CD4-positive, CD25-positive, alpha-beta regulatory T cell (primary cell): ENCODE measurements around the gene FBXO7. TPM values are rescaled to one million over a fixed set of nuclear protein-coding genes. Genes with fewer than 3 reads are reported as not detected.

Experiments used
- ATAC-seq, 2 donors: fragments of 150-1000 bp; cut with Tn5 transposase; one replicate each; pipeline ENCODE4 v1.10.0; 2021; ENCODE audit warnings: low read depth in 2 of 2, moderate number of reproducible peaks in 2 of 2, moderate library complexity in 1 of 2
- DNase-seq, 3 donors: peaks; one replicate each; pipeline versions ENCODE4 v3.0.0 to v3.0.0-alpha.2; 2012 to 2022; ENCODE audit warnings: mixed read lengths in 1 of 3
- H3K27ac ChIP-seq: one replicate; pipeline ENCODE4 v1.7.0; 2013; ENCODE audit warnings: mild to moderate bottlenecking, low read length; ENCODE audit not compliant: insufficient read depth, poor library complexity, severe bottlenecking
- H3K27me3 ChIP-seq: one replicate; pipeline ENCODE4 v1.7.0; 2013; ENCODE audit warnings: low read length; ENCODE audit not compliant: control insufficient read depth, insufficient read depth
- H3K36me3 ChIP-seq: one replicate; pipeline ENCODE4 v1.7.0; 2013; ENCODE audit warnings: mild to moderate bottlenecking, low read length, moderate library complexity; ENCODE audit not compliant: control insufficient read depth, insufficient read depth
- H3K4me1 ChIP-seq: 2 replicates; pipeline ENCODE4 v1.7.0; 2013; ENCODE audit warnings: mild to moderate bottlenecking, low read length; ENCODE audit not compliant: insufficient read depth, control insufficient read depth, poor library complexity, severe bottlenecking
- H3K4me3 ChIP-seq: one replicate; pipeline ENCODE4 v1.7.0; 2013; ENCODE audit warnings: low read depth, mild to moderate bottlenecking, low read length, moderate library complexity
- H3K9me3 ChIP-seq, 2 experiments: 1 replicate in 1 of 2; 2 replicates in 1 of 2; pipeline ENCODE4 v1.7.0; 2013; ENCODE audit warnings: low read length in 2 of 2, mild to moderate bottlenecking in 1 of 2, moderate library complexity in 1 of 2; ENCODE audit not compliant: control insufficient read depth in 2 of 2
- H3K27ac Mint-ChIP-seq, 3 donors: one replicate each; pipeline ENCODE4 v1.8.0; 2020 to 2022; ENCODE audit warnings: mild to moderate bottlenecking in 3 of 3, mixed read lengths in 3 of 3, moderate library complexity in 2 of 3
- H3K27me3 Mint-ChIP-seq: one replicate; pipeline ENCODE4 v1.8.0; 2022; ENCODE audit warnings: mild to moderate bottlenecking, mixed read lengths
- H3K36me3 Mint-ChIP-seq: one replicate; pipeline ENCODE4 v1.8.0; 2020; ENCODE audit warnings: mixed read lengths
- H3K4me1 Mint-ChIP-seq, 4 donors: one replicate each; pipeline ENCODE4 v1.8.0; 2020 to 2022; ENCODE audit warnings: mixed read lengths in 4 of 4, mild to moderate bottlenecking in 1 of 4
- H3K4me3 Mint-ChIP-seq, 4 donors: one replicate each; pipeline ENCODE4 v1.8.0; 2020 to 2022; ENCODE audit warnings: mild to moderate bottlenecking in 4 of 4, mixed read lengths in 4 of 4, moderate library complexity in 3 of 4
- H3K9me3 Mint-ChIP-seq, 7 donors: one replicate each; pipeline ENCODE4 v1.8.0; 2020 to 2022; ENCODE audit warnings: mixed read lengths in 7 of 7, mild to moderate bottlenecking in 3 of 7, moderate library complexity in 2 of 7
- polyA plus RNA-seq, 4 donors: library from polyadenylated mRNA; unstranded; fragments of 300-500 nt; fragmentation: Illumina TruSeq; gene quantifications; one replicate each; pipeline ENCODE4 v1.2.3, GENCODE V29; 2021
- total RNA-seq: library from RNA; stranded (reverse); gene quantifications from one replicate; pipeline ENCODE4 v1.2.3, GENCODE V29; 2022

Gene FBXO7
- total and polyA plus RNA-seq, 5 donors from 2014 or later: 133 to 180 (median 157) TPM

DNA sequence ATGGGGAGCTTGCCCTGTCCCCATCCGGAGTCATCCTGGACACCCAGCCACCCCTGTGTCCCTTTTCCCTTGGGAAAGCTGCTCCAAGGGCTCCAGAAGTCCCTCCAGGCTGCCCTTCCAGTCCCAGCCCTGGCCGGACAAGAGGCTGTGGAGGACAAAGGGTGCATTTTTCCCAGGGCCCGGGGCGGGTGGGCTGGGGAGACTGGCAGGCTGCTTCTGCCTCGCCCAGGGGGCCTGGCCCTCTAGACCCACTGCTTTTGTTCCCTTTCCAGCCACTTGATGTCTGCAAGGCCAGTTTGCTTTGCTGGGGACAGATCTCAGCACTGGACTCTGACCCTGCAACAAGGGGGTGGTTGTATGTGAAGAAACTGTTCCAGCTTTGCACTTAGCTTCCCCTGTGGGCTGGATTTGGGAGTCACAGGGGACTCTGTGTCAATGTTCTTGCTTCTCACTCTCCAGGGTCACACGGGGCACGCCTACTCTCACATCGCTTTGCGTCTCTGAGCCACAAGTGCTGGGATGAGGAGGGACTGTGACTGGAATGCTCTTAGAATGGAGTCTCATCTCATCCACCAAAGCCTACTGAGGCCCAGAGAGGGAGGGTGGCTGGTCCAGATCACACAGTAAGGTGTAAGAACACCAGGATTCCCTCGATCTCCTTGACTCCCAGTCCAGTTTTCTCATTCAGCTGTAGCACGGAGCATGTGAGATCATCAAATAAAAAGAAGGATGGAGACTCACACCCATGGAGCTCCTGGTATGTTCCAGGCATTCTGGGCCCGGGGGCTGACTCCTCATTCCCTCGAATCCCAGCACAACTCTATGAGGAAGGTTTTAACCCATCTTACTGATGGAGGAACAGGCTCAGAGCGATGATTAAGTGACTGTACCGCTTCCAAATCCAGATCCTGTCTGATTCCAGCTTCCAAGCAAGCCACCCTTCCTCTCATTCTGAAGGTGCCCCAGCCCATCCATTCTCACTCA, 59.9 kb downstream of the FBXO7 start:
- H3K9me3 Mint-ChIP-seq: no peaks in the 10 kb centered on the region
- H3K27ac Mint-ChIP-seq: no peak overlapping the region
- DNase-seq (no peak), ATAC-seq (no peak)
- Histone ChIP-seq H3K4me1 (no peaks in the 10 kb centered on the region), H3K36me3 (no peaks in the 10 kb centered on the region), H3K4me3 (no peak overlapping the region), H3K9me3 (no peaks in the 10 kb centered on the region), H3K27me3 (no peaks in the 10 kb centered on the region), H3K27ac (no peak overlapping the region)
- H3K36me3 Mint-ChIP-seq: no peaks in the 10 kb centered on the region
- H3K27me3 Mint-ChIP-seq: peaks cover 4% of the 10 kb centered on the region
- no peak overlapping the region for H3K4me3 Mint-ChIP-seq
- H3K4me1 Mint-ChIP-seq: no peaks in the 10 kb centered on the region

DNA sequence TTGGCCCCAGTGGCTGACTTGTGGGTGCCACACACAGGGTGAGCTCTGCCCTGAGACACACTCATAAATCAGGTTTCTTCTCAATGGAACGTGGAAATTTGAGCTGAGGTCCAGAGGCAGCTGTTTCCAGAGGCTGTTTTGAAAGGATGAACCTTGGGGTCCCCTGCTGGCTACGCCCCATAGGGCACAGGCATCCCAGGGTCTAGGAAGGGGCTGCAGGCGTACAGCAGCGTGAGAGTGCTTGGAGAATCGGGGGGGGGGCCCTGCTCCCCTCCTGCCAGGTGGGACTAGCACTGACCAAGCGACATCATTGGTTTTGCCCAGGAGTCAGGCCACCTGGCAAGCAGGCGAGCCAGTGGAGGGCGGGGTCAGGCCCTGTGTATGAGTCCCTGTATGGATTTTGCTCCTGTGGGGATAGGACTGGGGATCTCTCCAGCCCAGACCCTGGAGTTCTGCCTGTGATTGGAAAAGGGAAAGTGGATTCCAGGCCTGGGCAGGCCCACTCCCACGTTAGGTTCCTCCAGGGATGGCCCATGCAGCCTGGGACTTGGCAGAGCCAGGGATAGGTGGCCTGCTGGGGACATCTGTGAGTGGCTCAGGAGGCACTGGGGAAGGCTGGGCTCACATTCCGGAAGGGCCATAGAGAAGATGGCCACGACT, 61.0 kb downstream of the FBXO7 start:
- H3K9me3 ChIP-seq: no peaks in the 10 kb centered on the region
- Mint-ChIP-seq H3K27ac (no peak overlapping the region), H3K9me3 (peaks cover 0 to 2% (median 0%) of the 10 kb centered on the region in 7 donors), H3K36me3 (no peaks in the 10 kb centered on the region), H3K27me3 (no peaks in the 10 kb centered on the region), H3K4me1 (no peaks in the 10 kb centered on the region), H3K4me3 (no peak overlapping the region)
- H3K36me3 ChIP-seq: no peaks in the 10 kb centered on the region
- ATAC-seq (no peak), DNase-seq (no peak)
- no peaks in the 10 kb centered on the region for H3K4me1 ChIP-seq
- H3K4me3 ChIP-seq: no peak overlapping the region
- H3K27me3 ChIP-seq: no peaks in the 10 kb centered on the region
- H3K27ac ChIP-seq: no peak overlapping the region

DNA sequence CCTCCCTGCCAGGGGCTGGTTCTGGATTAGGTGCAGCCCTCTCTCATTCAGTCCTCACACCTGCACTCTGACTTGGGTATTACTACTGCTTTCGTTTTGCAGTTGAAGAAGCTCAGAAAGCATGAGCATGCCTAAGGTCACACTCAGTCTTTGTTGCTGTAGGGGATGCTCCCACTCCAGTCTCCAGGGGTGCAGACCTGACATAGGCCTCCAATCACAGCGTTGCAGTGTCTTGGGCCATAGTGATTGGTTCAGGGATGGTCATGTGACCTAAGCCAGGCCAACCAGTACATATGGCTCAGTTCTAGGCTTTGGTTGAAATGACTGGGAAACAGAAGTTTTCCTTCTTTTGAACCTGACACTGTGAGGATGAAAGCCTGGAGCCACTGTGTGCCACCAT, 61.7 kb downstream of the FBXO7 start:
- no peaks in the 10 kb centered on the region for H3K27me3 ChIP-seq
- H3K4me3 ChIP-seq: no peak overlapping the region
- H3K36me3 Mint-ChIP-seq: no peaks in the 10 kb centered on the region
- no peak overlapping the region for H3K4me3 Mint-ChIP-seq
- no peak overlapping the region for H3K27ac Mint-ChIP-seq
- peaks cover 0 to 2% (median 0%) of the 10 kb centered on the region in 7 donors for H3K9me3 Mint-ChIP-seq
- DNase-seq: no peak
- no peaks in the 10 kb centered on the region for H3K27me3 Mint-ChIP-seq
- no peak overlapping the region for H3K27ac ChIP-seq
- H3K4me1 Mint-ChIP-seq: no peaks in the 10 kb centered on the region
- H3K4me1 ChIP-seq: no peaks in the 10 kb centered on the region
- no peak for ATAC-seq
- no peaks in the 10 kb centered on the region for H3K9me3 ChIP-seq
- H3K36me3 ChIP-seq: no peaks in the 10 kb centered on the region

DNA sequence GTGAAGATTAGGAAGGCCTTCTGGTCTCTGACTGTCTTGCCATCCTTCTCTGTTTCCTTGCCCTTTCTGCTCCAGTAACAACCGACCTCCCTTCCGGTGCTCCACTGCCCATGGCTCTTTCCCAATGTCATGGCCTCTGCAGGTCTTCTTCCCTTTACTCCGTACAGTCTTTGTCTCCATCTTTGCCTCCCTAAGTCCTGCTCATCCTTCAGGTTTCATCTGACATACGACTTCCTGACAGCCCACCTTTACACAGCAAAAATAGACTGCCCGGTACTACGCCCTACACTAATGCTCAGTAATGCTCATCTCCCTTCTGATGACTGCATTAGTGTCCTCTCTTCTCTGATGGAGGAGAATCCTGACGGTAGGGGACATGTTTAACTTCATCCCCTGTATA, 63.9 kb downstream of the FBXO7 start:
- Histone ChIP-seq H3K4me3 (no peak overlapping the region), H3K4me1 (no peaks in the 10 kb centered on the region), H3K9me3 (no peaks in the 10 kb centered on the region), H3K27ac (no peak overlapping the region), H3K36me3 (no peaks in the 10 kb centered on the region), H3K27me3 (no peaks in the 10 kb centered on the region)
- no peaks in the 10 kb centered on the region for H3K27me3 Mint-ChIP-seq
- peaks cover 0 to 2% (median 0%) of the 10 kb centered on the region in 7 donors for H3K9me3 Mint-ChIP-seq
- no peaks in the 10 kb centered on the region for H3K4me1 Mint-ChIP-seq
- no peak for DNase-seq
- H3K4me3 Mint-ChIP-seq: no peak overlapping the region
- H3K36me3 Mint-ChIP-seq: no peaks in the 10 kb centered on the region
- H3K27ac Mint-ChIP-seq: no peak overlapping the region
- no peak for ATAC-seq

DNA sequence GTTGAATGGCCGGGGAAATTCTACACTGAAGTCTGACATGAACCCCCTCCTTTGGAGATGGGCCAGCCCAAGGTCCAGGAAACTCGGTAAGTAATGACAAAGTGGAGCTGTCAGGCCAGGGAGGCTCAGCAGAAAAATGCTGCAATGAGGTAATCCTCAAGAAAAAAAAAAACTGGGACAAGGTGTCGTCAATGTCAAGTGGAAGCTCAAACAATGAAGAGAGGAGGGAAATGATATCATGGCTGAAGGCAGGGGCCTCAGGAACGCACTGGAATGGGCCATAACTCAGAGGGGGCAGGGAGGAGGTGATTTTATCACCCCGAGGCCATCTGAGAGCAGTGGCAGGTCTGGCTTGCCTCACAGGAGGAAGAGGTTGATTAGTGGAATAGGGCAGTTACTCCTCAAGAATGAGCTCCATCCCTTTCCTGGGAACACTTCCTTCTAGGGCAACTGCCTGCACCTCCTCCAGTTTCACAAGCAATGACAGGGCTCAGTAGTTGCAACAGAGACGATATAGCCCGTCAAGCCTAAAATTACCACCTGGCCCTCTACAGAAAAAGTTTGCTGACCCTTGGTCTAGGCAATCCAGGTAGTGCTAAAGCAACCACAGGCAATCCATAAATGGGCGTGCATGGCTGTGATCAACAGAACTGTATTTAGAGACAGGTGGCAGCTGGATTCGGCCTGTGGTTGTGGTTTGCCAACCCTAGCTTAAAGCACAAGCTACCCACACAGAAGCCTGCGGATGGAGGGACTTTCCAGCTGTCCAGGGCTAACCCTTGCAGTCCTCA, 65.2 kb downstream of the FBXO7 start:
- Mint-ChIP-seq H3K36me3 (no peaks in the 10 kb centered on the region), H3K4me3 (no peak overlapping the region)

DNA sequence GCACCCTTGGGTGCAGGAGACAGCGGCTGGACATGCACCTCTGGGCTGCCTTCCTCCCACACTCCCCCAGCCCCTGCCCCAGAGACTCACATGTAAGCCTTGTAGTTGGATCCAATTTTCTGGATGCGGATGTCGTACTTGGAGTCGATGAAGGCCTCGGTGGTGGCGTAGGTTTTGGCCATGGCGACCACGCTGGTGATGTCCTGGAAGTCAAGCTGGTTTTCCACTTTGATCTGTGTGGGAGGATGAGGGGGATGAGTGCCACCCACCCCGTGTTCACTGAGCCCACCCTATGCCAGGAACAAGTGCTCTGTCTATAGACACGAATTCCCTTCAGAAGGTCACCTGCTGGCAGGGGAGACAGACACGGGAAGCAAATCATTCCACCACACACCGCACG, 66.9 kb downstream of the FBXO7 start:
- Mint-ChIP-seq H3K4me3 (no peak overlapping the region), H3K27ac (no peak overlapping the region), H3K27me3 (peaks cover 5% of the 10 kb centered on the region), H3K4me1 (no peaks in the 10 kb centered on the region), H3K36me3 (no peaks in the 10 kb centered on the region), H3K9me3 (peaks cover 0 to 5% (median 0%) of the 10 kb centered on the region in 7 donors)
- Histone ChIP-seq H3K36me3 (no peaks in the 10 kb centered on the region), H3K9me3 (no peaks in the 10 kb centered on the region), H3K27ac (no peak overlapping the region), H3K4me1 (no peaks in the 10 kb centered on the region), H3K4me3 (no peak overlapping the region), H3K27me3 (no peaks in the 10 kb centered on the region)
- ATAC-seq (no peak), DNase-seq (no peak)

More for the DNA sequence above, 65.2 kb downstream of the FBXO7 start:
- H3K9me3 ChIP-seq: no peaks in the 10 kb centered on the region
- H3K4me1 ChIP-seq: no peaks in the 10 kb centered on the region
- DNase-seq (no peak), ATAC-seq (no peak)
- no peaks in the 10 kb centered on the region for H3K36me3 ChIP-seq
- H3K27ac ChIP-seq: no peak overlapping the region
- H3K27me3 Mint-ChIP-seq: no peaks in the 10 kb centered on the region
- peaks cover 0 to 2% (median 0%) of the 10 kb centered on the region in 7 donors for H3K9me3 Mint-ChIP-seq
- H3K4me3 ChIP-seq: no peak overlapping the region
- no peaks in the 10 kb centered on the region for H3K27me3 ChIP-seq
- no peak overlapping the region for H3K27ac Mint-ChIP-seq
- H3K4me1 Mint-ChIP-seq: no peaks in the 10 kb centered on the region

DNA sequence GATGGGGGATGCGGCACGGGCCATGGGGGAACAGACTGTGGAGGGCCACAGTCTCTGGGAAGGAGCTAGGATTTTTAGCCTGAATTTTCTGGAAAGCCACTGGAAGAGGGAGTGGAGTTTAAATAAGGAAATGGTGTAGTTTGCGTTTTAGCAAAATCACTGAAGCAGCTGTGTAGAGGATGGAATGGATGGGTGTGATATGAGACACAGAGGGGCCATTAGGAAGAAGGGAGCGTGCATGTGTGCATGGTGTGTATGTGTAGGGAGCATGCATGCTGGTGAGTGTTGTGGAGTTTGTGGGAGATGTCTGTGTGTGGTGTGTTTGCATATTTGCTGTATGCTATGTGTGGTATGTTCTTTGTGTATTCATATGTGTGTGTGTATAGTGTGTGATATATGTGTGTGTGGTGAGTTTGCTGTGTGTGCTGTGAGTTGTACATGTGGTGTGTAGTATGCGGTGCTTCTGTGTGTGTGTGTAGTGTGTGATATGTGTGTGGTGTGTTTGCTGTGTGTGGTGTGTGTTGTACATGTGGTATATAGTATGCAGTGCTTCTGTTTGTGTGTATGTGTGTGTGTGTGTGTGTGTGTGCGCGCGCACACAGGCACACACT, 67.6 kb downstream of the FBXO7 start:
- Histone ChIP-seq H3K36me3 (no peaks in the 10 kb centered on the region), H3K27ac (no peak overlapping the region), H3K4me3 (no peak overlapping the region), H3K4me1 (no peaks in the 10 kb centered on the region), H3K9me3 (no peaks in the 10 kb centered on the region), H3K27me3 (no peaks in the 10 kb centered on the region)
- no peaks in the 10 kb centered on the region for H3K36me3 Mint-ChIP-seq
- H3K27ac Mint-ChIP-seq: no peak overlapping the region
- no peak overlapping the region for H3K4me3 Mint-ChIP-seq
- no peak for DNase-seq
- no peak for ATAC-seq
- no peaks in the 10 kb centered on the region for H3K4me1 Mint-ChIP-seq
- peaks cover 0 to 5% (median 0%) of the 10 kb centered on the region in 7 donors for H3K9me3 Mint-ChIP-seq
- peaks cover 5% of the 10 kb centered on the region for H3K27me3 Mint-ChIP-seq
